ENCODE data around the gene RHD.
"Not testable (repeated sequence)": the region's sequence is repeated elsewhere in the genome, so short reads cannot be mapped to it uniquely, and the experiment has no call there.

RHD gene

DNA sequence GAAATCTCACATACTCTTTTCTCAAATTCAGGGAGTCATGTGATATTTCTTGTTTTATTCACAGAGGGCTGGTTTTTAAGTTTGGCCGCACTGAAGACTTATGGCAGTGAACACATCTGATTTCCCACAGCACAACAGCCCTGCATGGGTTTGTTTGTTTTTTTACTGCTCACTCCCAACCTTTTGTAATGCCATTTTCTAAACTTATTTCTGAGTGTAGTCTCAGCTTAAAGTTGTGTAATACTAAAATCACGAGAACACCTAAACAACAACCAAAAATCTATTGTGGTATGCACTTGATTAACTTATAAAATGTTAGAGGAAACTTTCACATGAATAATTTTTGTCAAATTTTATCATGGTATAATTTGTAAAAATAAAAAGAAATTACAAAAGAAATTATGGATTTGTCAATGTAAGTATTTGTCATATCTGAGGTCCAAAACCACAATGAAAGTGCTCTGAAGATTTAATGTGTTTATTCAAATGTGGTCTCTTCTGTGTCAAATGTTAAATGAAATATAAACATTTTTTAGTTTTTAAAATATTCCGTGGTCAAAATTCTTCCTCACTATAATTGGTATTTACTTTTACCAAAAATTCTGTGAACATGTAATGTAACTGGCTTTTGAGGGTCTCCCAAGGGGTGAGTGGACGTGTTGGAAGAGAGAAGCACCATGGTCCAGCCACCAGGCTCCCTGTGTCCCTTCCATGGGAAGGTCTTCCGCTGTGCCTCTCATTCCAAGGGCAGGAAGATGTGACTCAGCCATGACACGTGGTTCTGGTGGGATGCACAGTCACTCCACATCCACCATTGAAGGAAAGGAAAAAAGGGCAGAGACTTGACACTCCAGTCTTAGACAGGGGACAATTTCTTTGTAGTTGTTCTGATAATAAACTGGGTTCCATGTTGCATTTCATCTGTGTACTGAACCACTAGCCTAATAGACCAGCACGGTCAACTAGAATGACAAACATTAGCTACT is 88.6 kb downstream of the RHD start:
- DNase-seq = no peak

DNA sequence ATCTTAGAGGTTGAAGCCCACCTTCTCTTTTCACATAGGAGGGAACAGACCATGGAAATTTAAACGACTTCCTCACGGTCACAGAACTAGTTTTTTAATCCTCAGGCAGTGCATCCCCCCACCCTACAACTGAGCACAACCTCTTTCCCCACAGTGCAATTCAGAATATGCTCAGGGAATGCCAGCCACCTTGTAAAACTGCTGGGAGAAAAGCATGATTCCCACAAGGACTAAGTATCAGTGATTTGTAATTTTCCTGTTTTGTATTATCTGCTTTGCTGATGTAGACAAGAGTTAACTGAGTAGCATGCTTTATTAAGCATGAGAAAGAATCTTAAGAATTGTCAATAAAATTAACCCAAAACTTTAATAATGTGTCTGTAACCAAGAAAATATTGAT is 89.6 kb downstream of the RHD start:
- no peak for DNase-seq

DNA sequence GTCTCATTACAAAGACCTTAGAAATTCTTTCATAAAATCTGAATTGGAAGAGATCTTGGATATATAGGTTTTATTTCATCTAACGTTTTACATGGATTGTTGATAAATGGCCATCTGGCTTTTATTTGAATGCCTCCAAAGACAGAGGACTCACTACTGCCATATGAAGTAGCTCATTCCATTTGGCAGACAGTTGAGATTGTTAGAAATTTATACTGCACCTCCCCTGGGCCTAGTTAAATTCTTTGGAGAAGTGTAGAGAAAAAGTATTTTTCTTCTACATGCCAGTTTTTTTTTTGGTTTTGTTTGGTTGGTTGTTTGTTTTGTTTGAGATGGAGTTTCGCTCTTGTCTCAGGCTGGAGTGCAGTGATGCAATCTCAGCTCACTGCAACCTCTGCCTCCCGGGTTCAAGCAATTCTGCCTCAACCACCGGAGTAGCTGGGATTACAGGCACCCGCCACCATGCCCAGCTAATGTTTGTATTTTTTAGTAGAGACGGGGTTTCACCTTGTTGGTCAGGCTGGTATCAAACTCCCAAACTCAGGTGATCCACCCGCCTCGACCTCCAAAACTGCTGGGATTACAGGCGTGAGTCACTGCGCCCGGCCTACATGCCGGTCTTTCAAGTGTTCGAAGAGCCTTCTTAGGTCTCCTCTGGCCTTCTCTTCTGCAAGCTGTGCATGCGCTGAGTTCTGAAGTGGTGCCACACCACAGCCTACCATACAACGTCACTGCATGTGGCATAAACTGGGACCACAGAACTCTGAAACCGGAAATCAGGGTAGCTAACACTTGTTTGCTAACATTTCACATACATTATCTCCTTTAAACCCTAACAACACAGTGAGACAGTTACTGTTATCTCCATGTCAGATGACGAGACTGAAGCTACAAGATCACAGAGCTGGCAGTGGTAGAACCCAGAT is 90.6 kb downstream of the RHD start:
- DNase-seq = not testable (repeated sequence)

DNA sequence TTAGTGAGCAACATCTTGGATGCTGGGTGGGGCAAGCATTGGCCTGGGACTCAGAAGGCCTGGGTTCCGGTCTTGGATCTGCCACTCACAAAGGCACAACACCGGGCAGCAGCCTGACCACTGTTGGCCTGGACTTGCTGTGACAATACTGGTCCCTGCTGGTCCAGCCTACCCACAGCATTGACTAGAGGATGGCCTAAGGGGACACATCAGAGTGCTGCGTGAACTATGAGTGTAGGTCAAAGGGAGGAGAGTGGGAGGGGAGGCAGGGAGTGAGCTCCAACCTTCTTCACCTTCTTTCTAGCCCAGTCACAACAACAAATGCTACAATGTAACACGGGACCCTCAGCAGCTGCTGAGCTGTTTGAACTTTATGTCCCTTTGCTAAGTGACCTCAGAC is 96.9 kb downstream of the RHD start:
- no peak for DNase-seq

DNA sequence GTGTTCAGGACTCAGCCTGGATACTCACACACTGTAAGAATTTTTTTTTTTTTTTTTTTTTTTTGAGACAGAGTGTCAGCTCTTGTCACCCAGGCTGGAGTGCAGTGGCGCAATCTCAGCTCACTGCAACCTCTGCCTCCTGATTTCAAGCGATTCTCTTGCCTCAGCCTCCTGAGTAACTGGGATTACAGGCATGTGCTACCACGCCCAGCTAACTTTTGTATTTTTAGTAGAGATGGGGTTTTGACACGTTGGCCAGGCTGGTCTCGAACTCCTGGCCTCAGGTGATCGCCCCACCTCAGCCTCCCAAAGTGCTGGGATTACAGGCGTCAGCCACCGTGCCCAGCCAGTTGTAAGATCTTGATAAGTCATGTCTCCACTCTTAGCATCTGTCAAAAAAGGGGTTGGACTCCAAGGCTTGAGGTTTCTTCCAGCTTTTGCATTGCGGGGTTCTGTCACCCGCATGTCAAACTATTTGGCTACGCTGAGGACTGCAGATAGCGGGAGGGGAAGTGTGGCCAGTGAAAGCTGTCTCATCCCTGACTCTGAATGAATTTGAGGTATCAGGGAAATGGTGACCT is 97.5 kb downstream of the RHD start:
- not testable (repeated sequence) for DNase-seq

DNA sequence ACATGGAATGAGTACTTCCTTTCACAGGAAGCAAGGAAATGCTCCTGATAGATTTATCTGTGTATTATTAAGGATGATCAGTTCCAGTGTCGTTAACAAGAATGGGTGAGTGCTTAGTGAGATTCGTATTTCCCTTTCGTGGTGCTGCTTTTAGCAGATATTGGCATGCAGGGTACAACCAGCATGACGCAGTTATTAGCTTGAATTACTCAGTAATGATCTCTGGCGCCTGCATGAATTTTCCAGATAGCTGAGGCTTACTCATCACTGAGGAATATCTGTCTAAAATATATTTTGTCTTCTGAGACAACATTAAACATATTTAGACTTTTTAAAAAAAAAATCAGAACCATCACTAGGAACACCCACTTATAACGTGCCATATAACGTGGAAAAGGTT is 99.4 kb downstream of the RHD start:
- not testable (repeated sequence) for DNase-seq

DNA sequence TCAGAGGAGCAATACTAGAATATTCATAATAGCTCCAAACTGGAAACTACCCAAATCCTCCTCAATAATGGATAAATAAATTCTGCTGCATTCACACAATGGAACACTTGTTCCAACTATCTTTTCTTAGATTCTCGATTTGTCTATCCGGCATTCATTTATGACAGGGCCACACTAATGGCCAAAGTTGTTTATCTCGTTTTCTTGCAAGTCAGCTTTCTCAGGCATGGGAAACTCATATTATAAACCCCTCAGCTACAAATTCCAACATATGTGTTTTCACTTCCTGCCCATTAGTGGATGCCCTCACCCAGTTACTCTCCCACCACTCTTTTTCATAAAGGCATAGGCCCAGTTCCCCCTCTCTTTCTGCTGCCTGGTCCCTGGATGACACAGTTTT is 106.1 kb downstream of the RHD start:
- not testable (repeated sequence) for DNase-seq

Measured in stimulated activated CD4-positive, alpha-beta T cell treated with anti-CD3 and anti-CD28 coated beads, Interleukin-1b, Interleukin-23, amount 100 ng/mL, for 48 hours (primary cell).